Pons (tissue), 1 donor: ENCODE data around the gene GJC2.

Source experiments
- DNase-seq: peaks from one replicate; pipeline ENCODE4 v3.0.0-alpha.2; 2016; ENCODE audit warnings: low spot score

Gene GJC2

GRCh38 chr1:228158151-228159007 is 8.6 kb downstream of the GJC2 start:
- DNase-seq, result no peak

DNA sequence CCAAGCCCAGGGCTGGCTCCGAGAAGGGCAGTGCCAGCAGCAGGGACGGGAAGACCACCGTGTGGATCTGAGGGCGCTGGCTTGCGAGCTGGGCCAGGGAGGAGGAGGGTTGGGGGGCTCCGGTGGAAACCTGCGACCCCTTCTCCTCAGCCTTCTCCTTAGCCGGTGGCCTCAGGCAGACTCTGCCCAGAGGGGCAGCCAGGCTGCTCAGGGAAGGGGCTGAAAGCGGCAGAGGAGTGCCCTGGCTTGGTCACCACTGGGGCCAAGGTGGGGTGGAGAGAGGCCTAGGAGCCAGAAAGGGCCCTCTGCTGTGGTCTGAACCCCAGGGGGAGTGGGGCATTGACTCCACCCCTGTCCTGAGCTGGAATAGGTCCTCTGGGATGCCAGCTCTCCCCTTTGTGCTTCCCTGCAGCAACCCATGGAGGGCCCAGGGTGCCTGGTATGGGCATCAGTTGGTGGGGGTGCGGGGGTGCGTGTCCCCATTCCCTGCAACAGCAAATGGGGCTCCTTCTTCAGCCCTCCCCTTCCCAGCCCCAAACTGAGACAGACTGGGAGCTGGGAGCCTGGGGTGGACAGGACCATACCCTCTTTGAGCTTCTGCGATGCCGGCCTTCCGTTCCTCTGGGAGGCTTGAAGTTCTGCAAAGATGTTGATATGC is 9.4 kb downstream of the GJC2 start:
- no peak for DNase-seq

- DNase-seq, result no peak
These were observed 10.6 kb downstream of the GJC2 start for GRCh38 chr1:228160201-228160761.

DNA sequence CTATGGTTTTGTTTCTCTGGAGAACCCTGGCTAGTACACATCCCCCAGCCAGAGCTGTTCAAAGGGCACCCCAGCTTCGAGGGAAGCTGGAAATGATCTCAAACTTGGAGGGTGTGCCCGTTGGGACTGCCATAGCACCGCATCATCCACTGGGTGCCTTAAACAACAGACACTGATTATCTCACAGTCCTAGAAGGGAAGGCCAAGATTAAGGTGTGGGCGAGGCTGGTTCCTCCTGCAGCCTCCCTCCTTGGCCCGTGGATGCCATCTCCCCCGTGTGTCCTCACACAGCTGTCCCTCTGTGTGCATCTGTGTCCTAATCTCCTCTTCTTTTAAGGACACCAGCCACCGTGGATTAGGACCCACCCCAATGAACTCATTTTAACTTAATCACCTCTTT is 11.6 kb downstream of the GJC2 start:
- DNase-seq, result no peak

- DNase-seq, result no peak
These were observed 12.1 kb downstream of the GJC2 start for GRCh38 chr1:228161866-228162265.

- no peak for DNase-seq
These were observed 12.7 kb downstream of the GJC2 start for GRCh38 chr1:228162286-228163006.

DNA sequence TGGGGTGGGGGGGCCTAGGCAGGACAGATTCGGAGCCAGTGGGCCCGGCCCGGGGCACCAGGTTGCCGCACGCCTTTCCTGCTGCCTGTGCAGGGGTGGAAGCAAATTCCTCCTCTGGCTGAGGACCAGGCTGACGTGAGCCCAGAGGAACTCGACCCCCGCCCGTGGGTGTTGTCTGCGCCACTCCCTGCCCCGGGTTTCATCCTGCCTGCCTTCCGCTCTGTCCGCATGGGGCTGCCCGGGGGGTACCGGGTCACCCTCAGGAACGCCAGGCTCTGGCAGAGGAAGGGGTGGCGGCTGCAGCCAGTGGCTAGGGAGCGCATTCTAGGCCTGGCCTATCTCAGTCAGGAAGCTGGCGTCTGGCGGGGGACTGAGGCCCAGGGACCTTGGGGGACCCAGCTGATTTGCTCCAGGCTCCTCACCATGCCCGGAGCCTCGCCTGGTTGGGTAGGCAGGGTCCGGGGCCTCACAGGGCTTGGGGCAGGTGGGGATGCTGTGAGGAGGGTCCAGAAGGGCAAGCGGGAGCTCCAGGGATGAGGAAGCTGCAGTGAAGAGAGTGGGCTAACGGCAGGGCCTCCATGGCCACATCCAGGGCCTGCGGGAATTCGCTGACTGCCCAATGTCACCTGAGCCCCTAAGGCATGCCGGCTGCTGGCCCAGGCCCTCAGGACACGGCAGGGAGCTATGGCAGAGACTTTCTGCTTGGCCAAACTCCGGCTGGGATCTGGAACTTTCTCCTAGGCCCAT is 13.4 kb downstream of the GJC2 start:
- no peak for DNase-seq

DNA sequence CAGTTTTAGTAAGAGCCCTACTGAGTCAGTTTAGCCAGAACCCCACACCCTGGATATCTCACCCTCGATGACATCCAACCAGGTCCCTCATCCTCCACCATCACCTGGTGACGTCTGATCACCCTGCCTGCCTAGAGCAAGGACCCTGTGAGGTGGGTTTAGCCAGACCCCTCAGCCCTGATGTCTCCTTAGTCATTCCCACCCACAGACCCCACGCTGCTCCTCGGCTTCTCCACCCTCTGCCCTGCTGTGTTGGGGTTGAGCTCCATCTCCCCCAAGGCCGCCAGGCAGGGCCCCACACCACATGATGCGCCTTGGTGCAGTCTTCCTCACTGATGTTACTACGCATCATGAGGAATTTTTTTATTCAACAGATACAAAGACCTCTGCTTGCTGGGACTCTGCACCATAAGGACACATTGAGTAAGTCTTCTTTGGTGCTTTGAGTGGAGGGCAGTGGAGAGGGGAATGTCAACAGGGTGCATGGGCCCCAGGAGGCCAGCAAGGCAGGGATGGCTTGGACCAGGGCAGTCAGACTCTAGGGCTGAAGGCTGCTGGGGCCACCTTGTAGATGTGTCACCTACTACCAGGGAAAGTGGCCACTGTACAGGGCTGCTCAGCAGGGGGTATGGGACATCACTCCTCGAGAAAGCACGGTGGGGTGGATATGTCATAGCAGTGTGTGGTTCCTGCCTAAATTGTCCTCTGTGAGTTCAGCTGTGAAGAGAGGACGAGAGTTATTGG is 14.2 kb downstream of the GJC2 start:
- DNase-seq, result no peak

- DNase-seq, result peak; percentile 48
These were observed 15.0 kb downstream of the GJC2 start for GRCh38 chr1:228164561-228165371.

DNA sequence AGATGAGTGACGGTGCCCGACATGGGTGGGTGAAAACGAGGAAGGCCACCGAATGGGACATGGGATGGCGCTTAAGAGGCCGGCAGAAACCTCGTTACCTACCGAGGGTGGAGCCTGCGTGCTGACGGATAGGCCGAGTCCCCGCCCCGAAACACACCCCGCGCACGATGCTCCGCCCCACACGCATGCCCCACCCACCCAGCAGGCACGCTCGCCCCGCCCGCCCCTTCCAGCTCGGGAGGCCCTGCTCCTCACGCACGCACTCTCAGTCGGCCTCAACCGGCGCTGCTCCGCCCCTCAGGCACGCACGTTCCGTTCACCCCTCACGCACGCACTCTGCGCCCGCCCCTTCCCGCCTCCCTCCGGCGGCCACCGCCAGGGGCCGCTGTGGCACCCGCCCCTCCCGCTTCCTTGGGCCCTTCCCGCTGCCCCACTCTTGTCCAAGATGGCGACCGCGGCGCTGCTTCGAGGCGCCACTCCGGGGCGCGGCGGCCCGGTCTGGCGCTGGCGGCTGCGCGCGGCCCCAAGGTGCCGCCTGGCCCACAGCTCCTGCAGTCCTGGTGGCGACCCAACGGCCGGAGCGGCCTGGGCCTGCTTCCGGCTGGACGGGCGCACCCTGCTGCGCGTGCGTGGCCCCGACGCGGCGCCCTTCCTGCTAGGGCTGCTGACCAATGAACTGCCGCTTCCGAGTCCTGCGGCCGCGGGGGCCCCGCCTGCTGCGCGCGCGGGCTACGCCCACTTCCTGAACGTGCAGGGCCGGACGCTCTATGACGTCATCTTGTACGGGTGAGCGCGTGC is 15.8 kb downstream of the GJC2 start, which contains the start of gene IBA57:
IBA57 (plus strand) TSS at position 433 of the 798 bp plus-strand sequence; CDS start at position 446, 13 bp downstream.
- peak; percentile 97 for DNase-seq

DNA sequence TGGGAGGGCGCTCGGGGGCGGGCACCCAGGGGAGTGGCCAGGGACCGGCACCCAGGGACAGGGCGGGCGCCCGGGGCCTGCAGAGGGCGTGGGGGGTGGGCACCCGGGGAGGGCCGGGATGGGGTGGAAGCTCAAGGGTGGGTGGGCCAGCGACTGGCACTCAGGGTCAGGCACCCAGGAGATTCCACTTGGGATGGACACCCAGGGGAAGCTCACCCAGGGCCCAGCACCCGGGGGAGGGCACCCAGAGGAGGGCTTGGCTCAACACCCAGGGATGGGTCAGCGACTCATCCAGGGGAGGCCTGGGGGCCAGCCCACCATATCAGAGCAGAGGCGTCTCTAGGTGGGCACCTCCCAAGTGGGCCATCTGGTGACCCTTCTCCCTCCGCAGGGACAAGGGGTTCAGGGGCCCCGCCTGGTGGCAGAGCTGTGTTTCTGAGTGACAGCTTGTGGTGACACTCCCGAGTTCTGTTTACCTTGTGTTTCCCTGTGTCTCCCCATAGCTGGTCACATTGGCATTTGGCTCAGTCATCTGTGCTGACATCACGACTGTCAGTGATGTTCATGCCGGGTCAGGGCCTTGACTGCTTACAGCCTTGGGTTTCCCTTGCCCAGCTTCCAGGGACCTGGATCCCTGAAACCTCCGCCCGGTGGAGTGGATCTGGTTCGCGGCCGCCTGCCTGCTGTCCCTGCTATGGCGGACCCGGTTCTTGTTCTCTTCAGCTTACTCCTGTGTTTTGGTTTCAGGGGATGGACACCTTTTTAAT is 16.6 kb downstream of the GJC2 start:
- DNase-seq, result peak; percentile 89

DNA sequence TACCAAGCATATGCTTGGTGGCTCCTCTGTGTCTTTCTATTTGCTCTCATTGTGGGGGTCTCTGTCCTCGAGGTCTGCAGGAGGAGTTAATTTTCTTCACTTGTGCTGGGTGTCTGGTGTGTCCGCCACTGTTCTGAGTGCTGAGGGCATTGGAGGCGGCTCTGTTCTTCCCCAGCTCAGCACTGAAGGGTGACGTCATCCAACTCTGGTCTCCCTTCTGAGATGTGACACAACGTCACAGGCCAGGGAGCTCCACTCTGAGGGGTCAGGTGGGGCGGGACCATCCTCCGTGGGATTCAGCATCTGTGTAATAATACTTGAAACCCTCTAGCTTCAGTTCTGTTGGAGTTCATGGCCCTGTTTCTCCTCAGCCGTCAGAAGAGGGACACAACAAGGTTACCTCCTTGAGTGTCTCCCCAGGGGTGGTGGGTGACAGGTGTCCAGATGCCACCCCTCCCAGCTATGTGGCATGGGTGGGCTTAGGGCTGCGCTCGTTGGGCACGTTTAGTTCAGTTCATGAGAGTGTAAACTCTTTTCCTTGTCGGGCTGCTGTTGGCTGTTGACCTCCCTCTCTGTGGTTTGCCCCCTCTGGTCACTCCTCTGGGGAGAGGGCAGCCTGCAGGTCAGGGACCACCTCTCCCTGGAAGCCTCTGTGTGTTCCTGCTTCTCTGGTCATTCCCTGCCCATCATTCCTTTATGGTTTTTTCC is 19.0 kb downstream of the GJC2 start:
- no peak for DNase-seq

DNA sequence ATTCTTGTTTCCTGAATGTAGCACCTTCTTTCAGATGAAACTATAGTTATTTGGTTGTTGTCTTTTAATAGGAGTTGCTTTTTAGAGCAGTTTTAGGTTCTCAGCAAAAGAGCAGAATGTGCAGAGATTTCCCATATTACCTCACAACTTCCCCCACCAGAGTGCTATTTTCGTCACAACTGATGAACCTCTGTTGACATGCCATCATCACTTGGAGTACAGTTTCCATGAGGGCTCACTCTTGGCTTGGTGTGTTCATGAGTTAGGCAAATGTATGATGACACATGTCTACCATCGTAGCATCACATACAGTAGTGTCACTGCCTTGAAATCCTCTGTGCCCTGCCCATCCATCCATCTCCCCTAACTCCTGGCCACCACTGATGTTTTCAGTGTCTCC is 19.6 kb downstream of the GJC2 start:
- DNase-seq, result no peak

DNA sequence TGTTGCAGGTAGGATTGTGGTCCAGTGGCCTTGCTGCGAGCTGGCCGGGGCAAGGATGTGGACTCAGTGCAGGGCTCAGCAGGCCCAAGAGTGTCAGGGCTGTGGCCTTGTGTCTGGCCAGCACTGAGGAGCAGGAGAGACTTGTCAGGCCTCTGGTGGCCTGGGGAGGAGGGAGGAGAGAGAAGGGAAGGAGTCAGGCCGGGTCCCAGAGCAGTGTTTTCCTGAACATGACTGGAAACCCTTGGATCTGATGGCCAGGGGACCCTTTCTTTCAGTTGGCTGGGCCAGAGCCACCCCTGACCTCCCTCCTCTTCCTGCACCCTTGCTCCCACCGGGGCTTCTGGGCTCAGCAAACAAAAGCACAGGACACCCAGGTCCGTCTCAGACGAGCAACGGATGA is 20.9 kb downstream of the GJC2 start:
- no peak for DNase-seq

DNA sequence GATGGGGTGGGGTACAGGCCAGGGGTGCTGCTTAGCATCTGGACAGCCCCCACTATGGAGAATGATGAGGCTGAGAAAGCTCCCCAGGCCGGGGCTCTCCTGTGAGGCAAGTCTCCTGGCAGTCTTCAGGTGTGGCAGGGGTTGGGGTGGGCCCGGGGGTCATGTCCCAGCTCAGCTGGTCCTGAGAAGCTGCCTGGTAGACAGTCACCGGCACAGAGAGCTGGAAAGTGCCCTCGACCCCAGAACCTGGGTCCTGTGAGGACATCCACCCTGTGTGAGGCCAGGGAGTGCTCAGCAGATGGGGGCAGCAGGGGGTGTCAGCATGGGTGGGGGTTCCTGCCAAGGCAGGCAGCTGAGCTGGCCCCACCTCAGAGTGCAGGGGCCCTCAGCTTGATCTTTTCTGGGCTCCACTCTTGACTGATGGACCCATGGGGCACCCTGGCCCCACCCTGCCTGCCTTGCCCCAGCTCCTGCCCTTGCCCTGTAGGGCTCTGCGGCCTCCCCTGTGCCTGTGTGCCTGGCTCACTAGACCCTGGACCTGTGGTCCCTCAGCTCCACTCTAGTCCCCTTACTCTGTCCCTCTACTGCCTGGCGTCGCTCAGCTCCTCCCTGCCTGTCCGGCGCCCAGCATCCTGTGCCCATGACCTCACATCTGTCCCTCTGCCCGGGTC is 21.6 kb downstream of the GJC2 start:
- DNase-seq, result no peak

- DNase-seq, result no peak
These were observed 23.1 kb downstream of the GJC2 start for GRCh38 chr1:228172591-228173527.
